CD14-positive monocyte (primary cell): ENCODE measurements around the gene VAV2. TPM values are rescaled to one million over a fixed set of nuclear protein-coding genes. Genes with fewer than 3 reads are reported as not detected.

Source experiments
- DNase-seq, 3 donors: peaks; one replicate each; pipeline ENCODE4 v3.0.0-alpha.2; 2011 to 2022
- H2AFZ ChIP-seq: 2 replicates; pipeline ENCODE4 v1.6.0; 2012; ENCODE audit warnings: mild to moderate bottlenecking, low read depth, low read length, inconsistent platforms; ENCODE audit not compliant: insufficient read depth, poor library complexity, severe bottlenecking
- H3K27ac ChIP-seq, 2 donors: 1 replicate in 1 of 2; 2 replicates in 1 of 2; pipeline ENCODE4 v1.5.1; 2012 to 2013; ENCODE audit warnings: low read length in 2 of 2, control low read depth in 1 of 2, inconsistent platforms in 1 of 2, low read depth in 1 of 2, mild to moderate bottlenecking in 1 of 2
- H3K27me3 ChIP-seq, 2 donors: one replicate each; pipeline versions ENCODE4 v1.6.0 to v1.6.1; 2011 to 2013; ENCODE audit warnings: low read length in 2 of 2; ENCODE audit not compliant: control insufficient read depth in 2 of 2, insufficient read depth in 2 of 2
- H3K36me3 ChIP-seq, 2 donors: replicated peaks in 1 of 2; 1 replicate in 1 of 2; 2 replicates in 1 of 2; pipeline versions ENCODE4 v1.5.1 to v1.6.1; 2012 to 2013; ENCODE audit warnings: low read length in 2 of 2, control low read depth in 1 of 2, inconsistent platforms in 1 of 2, mild to moderate bottlenecking in 1 of 2; ENCODE audit not compliant: insufficient read depth in 2 of 2, control insufficient read depth in 1 of 2
- H3K4me1 ChIP-seq, 2 donors: 1 replicate in 1 of 2; 2 replicates in 1 of 2; pipeline versions ENCODE4 v1.5.1 to v1.6.1; 2012 to 2013; ENCODE audit warnings: low read length in 2 of 2, control low read depth in 1 of 2, inconsistent platforms in 1 of 2, mild to moderate bottlenecking in 1 of 2, moderate library complexity in 1 of 2; ENCODE audit not compliant: insufficient read depth in 2 of 2, control insufficient read depth in 1 of 2
- H3K4me2 ChIP-seq: replicated peaks from 2 replicates; pipeline ENCODE3; 2012; ENCODE audit warnings: low read length, moderate library complexity, mild to moderate bottlenecking; ENCODE audit not compliant: poor library complexity, severe bottlenecking; ENCODE audit errors: extremely low read depth
- H3K4me3 ChIP-seq, 3 experiments: fragments of 200-600 bp in 1 of 3; sonication (generic) in 1 of 3; replicated peaks in 1 of 3; 1 replicate in 2 of 3; 2 replicates in 1 of 3; pipeline ENCODE4 v1.5.1; 2011 to 2013; ENCODE audit warnings: low read length in 3 of 3, mild to moderate bottlenecking in 3 of 3, control low read depth in 2 of 3, low read depth in 2 of 3, inconsistent platforms in 1 of 3, moderate library complexity in 1 of 3
- H3K79me2 ChIP-seq: 2 replicates; pipeline ENCODE4 v1.6.0; 2012; ENCODE audit warnings: mild to moderate bottlenecking, control low read depth, inconsistent platforms, low read length, moderate library complexity; ENCODE audit not compliant: insufficient read depth
- H3K9ac ChIP-seq: 2 replicates; pipeline ENCODE4 v1.6.0; 2017; ENCODE audit warnings: low read length, mild to moderate bottlenecking; ENCODE audit not compliant: insufficient read depth, poor library complexity, severe bottlenecking
- H3K9me3 ChIP-seq, 2 donors: replicated peaks in 1 of 2; 1 replicate in 1 of 2; 2 replicates in 1 of 2; pipeline versions ENCODE4 v1.5.1 to v1.6.1; 2012 to 2013; ENCODE audit warnings: low read length in 2 of 2, control low read depth in 1 of 2; ENCODE audit not compliant: control insufficient read depth in 1 of 2, insufficient read depth in 1 of 2
- H4K20me1 ChIP-seq: 2 replicates; pipeline ENCODE4 v1.6.0; 2012; ENCODE audit warnings: mild to moderate bottlenecking, low read length, control low read depth, moderate library complexity; ENCODE audit not compliant: insufficient read depth
- H3K27ac Mint-ChIP-seq, 7 donors: one replicate each; pipeline ENCODE4 v1.8.0; 2020; ENCODE audit warnings: mild to moderate bottlenecking in 7 of 7, mixed read lengths in 7 of 7, moderate library complexity in 6 of 7, inconsistent platforms in 2 of 7
- H3K27me3 Mint-ChIP-seq, 3 donors: one replicate each; pipeline ENCODE4 v1.8.0; 2021 to 2022; ENCODE audit warnings: low read depth in 3 of 3, mild to moderate bottlenecking in 3 of 3, mixed read lengths in 3 of 3, moderate library complexity in 3 of 3, inconsistent platforms in 1 of 3
- H3K36me3 Mint-ChIP-seq, 2 donors: one replicate each; pipeline ENCODE4 v1.8.0; 2020; ENCODE audit warnings: mixed read lengths in 2 of 2, inconsistent platforms in 1 of 2, mild to moderate bottlenecking in 1 of 2
- H3K4me1 Mint-ChIP-seq: one replicate; pipeline ENCODE4 v1.8.0; 2020; ENCODE audit warnings: mild to moderate bottlenecking, mixed read lengths
- H3K4me3 Mint-ChIP-seq, 2 donors: one replicate each; pipeline ENCODE4 v1.8.0; 2020; ENCODE audit warnings: mild to moderate bottlenecking in 2 of 2, mixed read lengths in 2 of 2, moderate library complexity in 1 of 2
- H3K9me3 Mint-ChIP-seq, 7 donors: one replicate each; pipeline ENCODE4 v1.8.0; 2020 to 2022; ENCODE audit warnings: mixed read lengths in 7 of 7, mild to moderate bottlenecking in 6 of 7, moderate library complexity in 6 of 7, inconsistent platforms in 2 of 7
- WGBS: methylation state at CpG from one replicate; pipeline ENCODE4 v1.1.5; 2013; ENCODE audit warnings: missing lambda C conversion rate; ENCODE audit not compliant: insufficient coverage; 5-methylcytosine and 5-hydroxymethylcytosine counted together
- intact Hi-C, 2 donors: fragments of 100-400 bp; cut with micrococcal nuclease; formaldehyde crosslinking; loops; one replicate each; pipeline versions ENCODE4 v1.15.0 to v1.15.1; 2023
- polyA plus RNA-seq, 3 donors: library from polyadenylated mRNA; depleted of rRNA in 1 of 3; unstranded in 2 of 3; stranded (reverse) in 1 of 3; fragments of 300-500 nt in 2 of 3; fragments of >200 nt in 1 of 3; fragmentation: Illumina TruSeq in 2 of 3; gene quantifications; 1 replicate in 2 of 3; 2 replicates in 1 of 3; pipeline ENCODE4 v1.2.3, GENCODE V29; 2012 to 2021
- TF ChIP-seq, protein P1 (sequence below): fragments of 200-600 bp; IDR thresholded peaks from one replicate; pipeline ENCODE4 v1.8.0; 2022; ENCODE audit warnings: antibody characterized with exemption, mild to moderate bottlenecking

VAV2 gene
- polyA plus RNA-seq, 3 donors, result 2.3 to 13.6 (median 2.3) TPM

DNA sequence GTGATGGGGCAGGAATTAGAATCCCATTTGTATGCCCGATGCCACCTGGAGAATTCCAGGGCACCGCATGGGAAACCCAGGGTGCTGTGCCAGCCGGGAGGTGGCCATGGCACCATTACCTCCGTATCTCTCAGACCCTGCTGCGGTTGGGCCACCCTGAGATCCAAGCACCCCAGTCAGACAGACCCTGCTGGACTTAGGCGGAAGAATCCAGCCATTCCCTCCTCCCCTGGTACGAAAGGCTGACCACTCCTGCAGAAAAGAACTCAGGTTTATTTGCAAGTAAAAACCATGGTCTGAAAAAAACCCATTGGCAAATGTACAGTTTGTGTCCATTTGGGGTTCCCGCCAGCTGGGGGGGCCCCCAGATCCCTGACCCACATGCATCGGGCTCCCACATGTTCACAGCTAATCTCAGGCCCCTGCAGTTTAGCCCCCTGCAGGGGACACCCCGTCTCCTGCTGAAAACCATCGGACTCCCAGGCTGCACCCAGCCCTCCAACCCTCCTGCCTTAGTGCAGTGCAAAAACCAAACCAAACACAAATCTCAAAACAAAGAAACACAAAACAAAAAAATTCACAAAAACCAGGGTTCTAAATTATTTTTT lies 230.4 kb downstream of the VAV2 start:
- TF ChIP-seq, protein P1, sequence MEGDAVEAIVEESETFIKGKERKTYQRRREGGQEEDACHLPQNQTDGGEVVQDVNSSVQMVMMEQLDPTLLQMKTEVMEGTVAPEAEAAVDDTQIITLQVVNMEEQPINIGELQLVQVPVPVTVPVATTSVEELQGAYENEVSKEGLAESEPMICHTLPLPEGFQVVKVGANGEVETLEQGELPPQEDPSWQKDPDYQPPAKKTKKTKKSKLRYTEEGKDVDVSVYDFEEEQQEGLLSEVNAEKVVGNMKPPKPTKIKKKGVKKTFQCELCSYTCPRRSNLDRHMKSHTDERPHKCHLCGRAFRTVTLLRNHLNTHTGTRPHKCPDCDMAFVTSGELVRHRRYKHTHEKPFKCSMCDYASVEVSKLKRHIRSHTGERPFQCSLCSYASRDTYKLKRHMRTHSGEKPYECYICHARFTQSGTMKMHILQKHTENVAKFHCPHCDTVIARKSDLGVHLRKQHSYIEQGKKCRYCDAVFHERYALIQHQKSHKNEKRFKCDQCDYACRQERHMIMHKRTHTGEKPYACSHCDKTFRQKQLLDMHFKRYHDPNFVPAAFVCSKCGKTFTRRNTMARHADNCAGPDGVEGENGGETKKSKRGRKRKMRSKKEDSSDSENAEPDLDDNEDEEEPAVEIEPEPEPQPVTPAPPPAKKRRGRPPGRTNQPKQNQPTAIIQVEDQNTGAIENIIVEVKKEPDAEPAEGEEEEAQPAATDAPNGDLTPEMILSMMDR, result no peak
- DNase-seq, result no peak
- H3K27me3 Mint-ChIP-seq, result peaks cover 0 to 3% (median 2%) of the 10 kb centered on the region in 3 donors
- Histone ChIP-seq H2AFZ (no peak overlapping the region), H4K20me1 (no peaks in the 10 kb centered on the region), H3K36me3 (peaks cover 17 to 47% of the 10 kb centered on the region in 2 donors), H3K79me2 (no peaks in the 10 kb centered on the region), H3K4me2 (no peak overlapping the region), H3K27ac (no peak overlapping the region), H3K9me3 (peaks cover 0 to under 1% of the 10 kb centered on the region in 2 donors), H3K27me3 (no peaks in the 10 kb centered on the region), H3K4me1 (no peaks in the 10 kb centered on the region), H3K9ac (no peak overlapping the region), H3K4me3 (no peak overlapping the region)
- no peak overlapping the region for H3K27ac Mint-ChIP-seq
- H3K9me3 Mint-ChIP-seq, result peaks cover under 1 to 5% (median 1%) of the 10 kb centered on the region in 7 donors
- intact Hi-C loops, result no loop called here
- H3K36me3 Mint-ChIP-seq, result peaks cover 40 to 41% of the 10 kb centered on the region in 2 donors
- WGBS, result 87% methylated on average over 11 of the region's 11 CpGs
- no peaks in the 10 kb centered on the region for H3K4me1 Mint-ChIP-seq
- no peak overlapping the region for H3K4me3 Mint-ChIP-seq

DNA sequence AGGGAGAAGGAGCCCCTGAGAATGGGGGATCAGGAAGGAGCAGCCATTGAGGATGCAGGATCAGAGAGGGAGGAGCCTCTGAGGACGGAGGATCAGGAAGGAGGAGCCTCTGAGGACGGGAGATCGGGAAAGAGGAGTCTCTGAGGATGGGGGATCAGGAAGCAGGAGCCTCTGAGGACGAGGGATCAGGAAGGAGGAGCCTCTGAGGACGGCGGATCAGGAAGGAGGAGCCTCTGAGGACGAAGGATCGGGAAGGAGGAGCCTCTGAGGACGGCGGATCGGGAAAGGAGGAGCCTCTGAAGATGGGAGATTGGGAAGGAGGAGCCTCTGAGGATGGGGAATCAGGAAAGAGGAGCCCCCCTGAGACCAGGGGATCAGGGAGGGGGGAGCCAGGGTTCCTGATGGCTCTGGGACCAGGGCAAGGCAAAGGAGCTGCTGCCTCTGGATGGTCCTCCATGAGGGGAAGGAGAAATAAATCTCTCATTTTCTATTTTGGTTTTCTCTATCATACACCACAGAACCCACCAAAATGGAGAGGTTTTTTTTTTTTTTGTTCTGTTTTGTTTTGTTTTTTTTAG lies 231.3 kb downstream of the VAV2 start:
- Histone ChIP-seq H3K4me2 (no peak overlapping the region), H3K4me3 (no peak overlapping the region), H3K79me2 (no peaks in the 10 kb centered on the region), H4K20me1 (no peaks in the 10 kb centered on the region), H3K4me1 (no peaks in the 10 kb centered on the region), H3K9me3 (no peaks in the 10 kb centered on the region), H3K36me3 (peaks cover 16 to 40% of the 10 kb centered on the region in 2 donors), H2AFZ (no peak overlapping the region), H3K27me3 (no peaks in the 10 kb centered on the region), H3K27ac (no peak overlapping the region), H3K9ac (no peak overlapping the region)
- Mint-ChIP-seq H3K9me3 (peaks cover 0 to 1% (median 0%) of the 10 kb centered on the region in 7 donors), H3K27me3 (peaks cover 0 to 5% (median 2%) of the 10 kb centered on the region in 3 donors), H3K4me3 (no peak overlapping the region), H3K4me1 (no peaks in the 10 kb centered on the region), H3K27ac (no peak overlapping the region), H3K36me3 (peaks cover 32 to 33% of the 10 kb centered on the region in 2 donors)
- WGBS, result no CpG with 5 or more reads among the region's 11 CpGs
- DNase-seq, result no peak
- TF ChIP-seq, protein P1, result no peak
- intact Hi-C loops, result no loop called here
